K562 (cell line): Measurements from ENCODE around the gene DEDD2.

Experiments used
- E2F4 ChIP-seq: sonication (generic); formaldehyde crosslinking; IDR thresholded peaks from 2 replicates; pipeline ENCODE4 v1.8.0; 2022; ENCODE audit warnings: mild to moderate bottlenecking, low read depth, missing genetic modification reagents
- GABPA ChIP-seq: fragments of 200-800 bp; sonication (Bioruptor generic); conservative IDR thresholded peaks from 2 replicates; pipeline ENCODE4 v1.6.1; 2016; ENCODE audit warnings: low read depth, missing genetic modification characterization, missing compliant biosample characterization
- MAZ ChIP-seq, 2 experiments: fragments of 450-650 bp in 1 of 2; sonication (generic) in 1 of 2; formaldehyde crosslinking; IDR thresholded peaks in 1 of 2; conservative IDR thresholded peaks in 1 of 2; 2 replicates each; pipeline versions ENCODE4 v1.4.0 to v1.5.0; 2020; ENCODE audit warnings: mild to moderate bottlenecking in 1 of 2, missing genetic modification reagents in 1 of 2
- NFIC ChIP-seq: fragments of 450-650 bp; IDR thresholded peaks from 2 replicates; pipeline ENCODE4 v1.6.1; 2017; ENCODE audit warnings: mild to moderate bottlenecking, inconsistent platforms
- NR3C1 ChIP-seq: sonication (generic); formaldehyde crosslinking; IDR thresholded peaks from 2 replicates; pipeline ENCODE4 v1.8.1; 2022; ENCODE audit warnings: missing genetic modification reagents
- PHF8 ChIP-seq: fragments of 200-600 bp; sonication (generic); IDR thresholded peaks from 2 replicates; pipeline ENCODE4 v1.6.1; 2012; ENCODE audit warnings: mixed run types, mild to moderate bottlenecking, inconsistent platforms, low read length, moderate library complexity, borderline replicate concordance
- ZKSCAN1 ChIP-seq: fragments of 150-350 bp; IDR thresholded peaks from 2 replicates; pipeline ENCODE4 v1.6.1; 2016; ENCODE audit warnings: low read depth, low read length
- ZNF274 ChIP-seq: IDR thresholded peaks from 2 replicates; pipeline ENCODE4 v1.6.1; 2011; ENCODE audit warnings: low read depth, mild to moderate bottlenecking, low read length, moderate library complexity, borderline replicate concordance
- TF ChIP-seq, protein P1 (sequence below), 3 experiments: IDR thresholded peaks in 2 of 3; conservative IDR thresholded peaks in 1 of 3; 2 replicates each; pipeline ENCODE4 v1.5.1; 2011 to 2012; ENCODE audit warnings: low read length in 3 of 3, mild to moderate bottlenecking in 3 of 3, control low read depth in 2 of 3, improper control_type of control experiment in 1 of 3, inconsistent platforms in 1 of 3, low read depth in 1 of 3, mixed read lengths in 1 of 3, moderate library complexity in 1 of 3; ENCODE audit not compliant: insufficient read depth in 2 of 3

DNA sequence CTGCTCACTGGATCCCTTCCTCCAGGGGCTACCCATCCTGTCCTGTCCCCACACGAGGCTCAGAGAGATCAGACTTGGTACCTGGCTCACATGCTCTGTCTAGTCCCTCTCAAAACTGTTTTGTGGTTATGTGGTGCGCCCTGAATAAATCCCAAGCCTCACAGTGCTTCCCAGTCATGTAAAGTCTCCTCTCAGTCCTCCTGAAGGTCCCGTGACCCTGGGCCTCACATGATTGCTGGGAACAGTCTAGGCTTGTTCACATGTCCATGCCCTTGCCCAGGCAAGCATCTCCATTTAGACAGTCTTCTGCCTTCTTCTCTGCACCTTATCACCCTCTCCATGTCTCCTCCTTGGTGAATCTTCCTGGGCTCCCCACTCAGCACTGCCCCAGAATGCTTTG is 49.3 kb downstream of the DEDD2 start:
- TF ChIP-seq PHF8 (no peak), NFIC (no peak), ZKSCAN1 (no peak), ZNF274 (no peak), GABPA (tag) (no peak), MAZ (CRISPR knock-in tag; conservative IDR thresholded peaks at IDR 0.05 in 1 of 2, IDR thresholded peaks at IDR 0.05 in 1 of 2) (no peak), NR3C1 (no peak), E2F4 (CRISPR knock-in tag) (no peak)
- TF ChIP-seq, protein P1, sequence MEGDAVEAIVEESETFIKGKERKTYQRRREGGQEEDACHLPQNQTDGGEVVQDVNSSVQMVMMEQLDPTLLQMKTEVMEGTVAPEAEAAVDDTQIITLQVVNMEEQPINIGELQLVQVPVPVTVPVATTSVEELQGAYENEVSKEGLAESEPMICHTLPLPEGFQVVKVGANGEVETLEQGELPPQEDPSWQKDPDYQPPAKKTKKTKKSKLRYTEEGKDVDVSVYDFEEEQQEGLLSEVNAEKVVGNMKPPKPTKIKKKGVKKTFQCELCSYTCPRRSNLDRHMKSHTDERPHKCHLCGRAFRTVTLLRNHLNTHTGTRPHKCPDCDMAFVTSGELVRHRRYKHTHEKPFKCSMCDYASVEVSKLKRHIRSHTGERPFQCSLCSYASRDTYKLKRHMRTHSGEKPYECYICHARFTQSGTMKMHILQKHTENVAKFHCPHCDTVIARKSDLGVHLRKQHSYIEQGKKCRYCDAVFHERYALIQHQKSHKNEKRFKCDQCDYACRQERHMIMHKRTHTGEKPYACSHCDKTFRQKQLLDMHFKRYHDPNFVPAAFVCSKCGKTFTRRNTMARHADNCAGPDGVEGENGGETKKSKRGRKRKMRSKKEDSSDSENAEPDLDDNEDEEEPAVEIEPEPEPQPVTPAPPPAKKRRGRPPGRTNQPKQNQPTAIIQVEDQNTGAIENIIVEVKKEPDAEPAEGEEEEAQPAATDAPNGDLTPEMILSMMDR (IDR thresholded peaks at IDR 0.05 in 2 of 3, conservative IDR thresholded peaks at IDR 0.05 in 1 of 3; ENCODE audit: insufficient read depth in 2 of 3, low read depth in 1 of 3, low read length in 3 of 3), result no peak
